Adipocyte (in vitro differentiated cells): Measurements from ENCODE around the gene CYSRT1.

Source experiments
- DNase-seq: peaks from one replicate; pipeline ENCODE4 v3.0.0-alpha.2; 2015; ENCODE audit warnings: low read depth
- H3K27me3 ChIP-seq: replicated peaks from 2 replicates; pipeline ENCODE4 v1.7.0; 2013; ENCODE audit warnings: mild to moderate bottlenecking, low read length, moderate library complexity; ENCODE audit not compliant: control insufficient read depth, insufficient read depth
- H3K36me3 ChIP-seq: 2 replicates; pipeline ENCODE4 v1.7.0; 2013; ENCODE audit warnings: low read length, mild to moderate bottlenecking, moderate library complexity; ENCODE audit not compliant: control insufficient read depth, insufficient read depth, severe bottlenecking
- H3K4me1 ChIP-seq: 2 replicates; pipeline ENCODE4 v1.7.0; 2013; ENCODE audit warnings: mild to moderate bottlenecking, low read length, moderate library complexity; ENCODE audit not compliant: control insufficient read depth, insufficient read depth
- H3K4me3 ChIP-seq: 2 replicates; pipeline ENCODE4 v1.7.0; 2013; ENCODE audit warnings: mild to moderate bottlenecking, low read length, moderate library complexity
- H3K9ac ChIP-seq: 2 replicates; pipeline ENCODE4 v1.7.0; 2013; ENCODE audit warnings: mild to moderate bottlenecking, low read length, moderate library complexity
- H3K9me3 ChIP-seq: 2 replicates; pipeline ENCODE4 v1.7.0; 2013; ENCODE audit warnings: mild to moderate bottlenecking, low read length, moderate library complexity; ENCODE audit not compliant: control insufficient read depth

The CYSRT1 gene

GRCh38 chr9:137231372-137232039 is 6.5 kb downstream of the CYSRT1 start:
- peaks cover 30% of the 10 kb centered on the region for H3K27me3 ChIP-seq
- H3K4me3 ChIP-seq = no peak overlapping the region
- no peaks in the 10 kb centered on the region for H3K9me3 ChIP-seq
- H3K9ac ChIP-seq = no peak overlapping the region
- no peaks in the 10 kb centered on the region for H3K36me3 ChIP-seq
- no peak for DNase-seq
- H3K4me1 ChIP-seq = peaks cover 10% of the 10 kb centered on the region

- Histone ChIP-seq H3K9me3 (no peaks in the 10 kb centered on the region), H3K4me3 (no peak overlapping the region), H3K36me3 (no peaks in the 10 kb centered on the region), H3K9ac (no peak overlapping the region), H3K27me3 (peaks cover 30% of the 10 kb centered on the region), H3K4me1 (peaks cover 14% of the 10 kb centered on the region)
- no peak for DNase-seq
These were observed 7.1 kb downstream of the CYSRT1 start for GRCh38 chr9:137232101-137232500.

GRCh38 chr9:137232510-137232909 is 7.5 kb downstream of the CYSRT1 start:
- DNase-seq = no peak
- Histone ChIP-seq H3K4me1 (peaks cover 10% of the 10 kb centered on the region), H3K4me3 (no peak overlapping the region)

GRCh38 chr9:137233143-137233980 is 8.4 kb downstream of the CYSRT1 start:
- DNase-seq = no peak
- no peaks in the 10 kb centered on the region for H3K36me3 ChIP-seq
- H3K4me1 ChIP-seq = peaks cover 11% of the 10 kb centered on the region
- peaks cover 30% of the 10 kb centered on the region for H3K27me3 ChIP-seq
- no peak overlapping the region for H3K9ac ChIP-seq
- H3K4me3 ChIP-seq = no peak overlapping the region
- no peaks in the 10 kb centered on the region for H3K9me3 ChIP-seq

More at GRCh38 chr9:137232510-137232909, 7.5 kb downstream of the CYSRT1 start:
- Histone ChIP-seq H3K36me3 (no peaks in the 10 kb centered on the region), H3K27me3 (peaks cover 30% of the 10 kb centered on the region), H3K9me3 (no peaks in the 10 kb centered on the region), H3K9ac (no peak overlapping the region)

- no peak overlapping the region for H3K4me3 ChIP-seq
- peaks cover 24% of the 10 kb centered on the region for H3K27me3 ChIP-seq
- H3K9me3 ChIP-seq = no peaks in the 10 kb centered on the region
- DNase-seq = no peak
- peaks cover 19% of the 10 kb centered on the region for H3K4me1 ChIP-seq
- H3K9ac ChIP-seq = no peak overlapping the region
- H3K36me3 ChIP-seq = no peaks in the 10 kb centered on the region
These were observed 9.2 kb downstream of the CYSRT1 start for GRCh38 chr9:137234055-137234697.

- no peak for DNase-seq
- H3K4me3 ChIP-seq = no peak overlapping the region
- peaks cover 19% of the 10 kb centered on the region for H3K4me1 ChIP-seq
- H3K9me3 ChIP-seq = no peaks in the 10 kb centered on the region
- H3K27me3 ChIP-seq = peaks cover 20% of the 10 kb centered on the region
- no peak overlapping the region for H3K9ac ChIP-seq
- H3K36me3 ChIP-seq = no peaks in the 10 kb centered on the region
These were observed 9.9 kb downstream of the CYSRT1 start for GRCh38 chr9:137234758-137235423.

GRCh38 chr9:137235424-137236237 is 10.7 kb downstream of the CYSRT1 start:
- no peak for DNase-seq
- Histone ChIP-seq H3K4me3 (no peak overlapping the region), H3K27me3 (peaks cover 13% of the 10 kb centered on the region), H3K9me3 (no peaks in the 10 kb centered on the region), H3K36me3 (no peaks in the 10 kb centered on the region), H3K9ac (no peak overlapping the region), H3K4me1 (peaks cover 19% of the 10 kb centered on the region)

GRCh38 chr9:137236238-137236935 is 11.4 kb downstream of the CYSRT1 start:
- H3K4me1 ChIP-seq = peaks cover 19% of the 10 kb centered on the region
- H3K27me3 ChIP-seq = peaks cover 13% of the 10 kb centered on the region
- H3K36me3 ChIP-seq = no peaks in the 10 kb centered on the region
- H3K9me3 ChIP-seq = no peaks in the 10 kb centered on the region
- DNase-seq = peak; percentile 89
- no peak overlapping the region for H3K9ac ChIP-seq
- no peak overlapping the region for H3K4me3 ChIP-seq

GRCh38 chr9:137236936-137237421 is 12.0 kb downstream of the CYSRT1 start:
- no peak overlapping the region for H3K4me3 ChIP-seq

More at GRCh38 chr9:137236936-137237421, 12.0 kb downstream of the CYSRT1 start:
- Histone ChIP-seq H3K4me1 (peaks cover 19% of the 10 kb centered on the region), H3K9ac (no peak overlapping the region), H3K9me3 (no peaks in the 10 kb centered on the region), H3K27me3 (peaks cover 7% of the 10 kb centered on the region), H3K36me3 (peaks cover under 1% of the 10 kb centered on the region)
- DNase-seq = no peak
